ENCODE measurements around the gene TP53I13.

- no peak for TF ChIP-seq POLR2A (IDR thresholded peaks at IDR 0.05)
- no peak for TF ChIP-seq CTCF (IDR thresholded peaks at IDR 0.05)
Measured at GRCh38 chr17:29573558-29573869, 5.0 kb downstream of the TP53I13 start.
